ENCODE results near the gene IL17F. TPM values are rescaled to one million over a fixed set of nuclear protein-coding genes. Genes with fewer than 3 reads are reported as not detected.

The IL17F gene
- total RNA-seq, 1 donor from 2014 or later: not detected

DNA sequence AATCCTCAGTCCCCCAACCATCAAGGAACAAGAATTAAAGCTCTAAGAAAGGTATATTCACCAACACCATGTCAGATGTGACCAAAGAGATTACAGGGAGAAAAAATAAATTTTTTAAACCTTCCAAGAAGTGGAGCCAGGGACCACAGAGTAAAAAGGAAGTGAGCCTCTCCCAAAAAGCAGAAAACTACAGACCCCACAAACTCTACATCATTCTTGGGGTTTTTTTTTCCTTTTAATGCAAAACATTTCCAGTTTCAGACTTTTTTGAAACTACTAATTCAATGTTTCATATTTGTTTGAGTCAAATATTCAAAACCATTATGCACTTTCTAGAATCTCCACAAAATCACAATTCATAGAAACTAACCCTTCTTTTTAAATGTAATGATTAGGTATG is 6.8 kb upstream of the IL17F start:
- DNase-seq (ENCODE audit: extremely low spot score in 2 of 2): no peak
- Histone ChIP-seq H3K4me3 (no peak overlapping the region), H3K27me3 (no peaks in the 10 kb centered on the region), H3K36me3 (no peaks in the 10 kb centered on the region), H3K27ac (no peak overlapping the region), H3K4me1 (no peaks in the 10 kb centered on the region), H3K9me3 (no peaks in the 10 kb centered on the region)
- TF ChIP-seq, protein P1, sequence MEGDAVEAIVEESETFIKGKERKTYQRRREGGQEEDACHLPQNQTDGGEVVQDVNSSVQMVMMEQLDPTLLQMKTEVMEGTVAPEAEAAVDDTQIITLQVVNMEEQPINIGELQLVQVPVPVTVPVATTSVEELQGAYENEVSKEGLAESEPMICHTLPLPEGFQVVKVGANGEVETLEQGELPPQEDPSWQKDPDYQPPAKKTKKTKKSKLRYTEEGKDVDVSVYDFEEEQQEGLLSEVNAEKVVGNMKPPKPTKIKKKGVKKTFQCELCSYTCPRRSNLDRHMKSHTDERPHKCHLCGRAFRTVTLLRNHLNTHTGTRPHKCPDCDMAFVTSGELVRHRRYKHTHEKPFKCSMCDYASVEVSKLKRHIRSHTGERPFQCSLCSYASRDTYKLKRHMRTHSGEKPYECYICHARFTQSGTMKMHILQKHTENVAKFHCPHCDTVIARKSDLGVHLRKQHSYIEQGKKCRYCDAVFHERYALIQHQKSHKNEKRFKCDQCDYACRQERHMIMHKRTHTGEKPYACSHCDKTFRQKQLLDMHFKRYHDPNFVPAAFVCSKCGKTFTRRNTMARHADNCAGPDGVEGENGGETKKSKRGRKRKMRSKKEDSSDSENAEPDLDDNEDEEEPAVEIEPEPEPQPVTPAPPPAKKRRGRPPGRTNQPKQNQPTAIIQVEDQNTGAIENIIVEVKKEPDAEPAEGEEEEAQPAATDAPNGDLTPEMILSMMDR (IDR thresholded peaks at IDR 0.05): no peak
- TF ChIP-seq POLR2A (IDR thresholded peaks at IDR 0.05) (no peak), POLR2AphosphoS5 (IDR thresholded peaks at IDR 0.05; ENCODE audit: insufficient read depth in 1 of 2, low read depth in 1 of 2) (no peak)
- intact Hi-C loops (cut with DNase I): no loop called here

DNA sequence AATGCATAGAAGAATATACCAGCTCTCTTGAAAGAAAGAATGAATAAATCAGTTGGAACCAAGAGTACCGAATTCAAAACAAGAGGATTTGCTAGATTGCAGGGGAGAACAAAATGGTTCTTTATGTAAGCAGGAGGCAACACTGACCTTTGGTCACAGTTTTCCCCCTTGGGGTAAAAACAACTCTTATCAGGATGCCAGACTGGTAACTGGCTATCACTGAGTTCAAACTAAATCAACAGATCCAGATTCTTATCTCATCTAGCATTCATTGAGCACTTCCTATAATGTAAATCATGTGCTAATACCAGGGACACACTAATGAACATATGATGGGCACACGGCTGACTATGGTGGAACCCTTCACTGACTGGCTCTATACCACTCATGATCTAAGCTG is 4.8 kb upstream of the IL17F start:
- intact Hi-C loops (cut with DNase I): no loop called here
- DNase-seq (ENCODE audit: extremely low spot score in 2 of 2): no peak

DNA sequence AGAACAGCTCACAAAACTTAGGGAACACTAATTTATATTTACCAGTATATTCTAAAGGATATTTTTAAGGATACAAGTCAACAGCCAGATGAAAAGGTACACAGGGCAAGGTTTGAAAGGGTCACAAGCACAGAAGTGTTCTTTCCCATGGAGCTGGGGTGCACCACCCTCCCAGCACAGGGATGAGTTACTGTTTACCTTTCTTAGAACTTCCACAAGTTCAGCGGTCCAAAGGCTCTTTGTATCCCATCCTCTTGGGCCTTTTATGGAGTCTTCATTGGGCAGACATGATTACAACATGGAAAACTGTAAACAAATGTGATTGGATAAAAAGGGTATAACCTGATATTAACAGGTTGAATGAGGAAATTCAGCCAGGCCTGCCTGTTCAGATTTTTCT is 1.1 kb upstream of the IL17F start:
- intact Hi-C loops (cut with DNase I): no loop called here
- DNase-seq (ENCODE audit: extremely low spot score in 2 of 2): no peak
- no peaks in the 10 kb centered on the region for H3K27me3 ChIP-seq
- H3K36me3 ChIP-seq: no peaks in the 10 kb centered on the region
- no peak for TF ChIP-seq POLR2AphosphoS5 (IDR thresholded peaks at IDR 0.05; ENCODE audit: insufficient read depth in 1 of 2, low read depth in 1 of 2)
- TF ChIP-seq, protein P1 (IDR thresholded peaks at IDR 0.05): no peak
- no peak for TF ChIP-seq POLR2A (IDR thresholded peaks at IDR 0.05)
- H3K27ac ChIP-seq: no peak overlapping the region
- no peaks in the 10 kb centered on the region for H3K4me1 ChIP-seq
- H3K4me3 ChIP-seq: no peak overlapping the region
- H3K9me3 ChIP-seq: no peaks in the 10 kb centered on the region

More for the DNA sequence above, 4.8 kb upstream of the IL17F start:
- no peaks in the 10 kb centered on the region for H3K9me3 ChIP-seq
- H3K36me3 ChIP-seq: no peaks in the 10 kb centered on the region
- no peaks in the 10 kb centered on the region for H3K4me1 ChIP-seq
- no peak overlapping the region for H3K4me3 ChIP-seq
- H3K27me3 ChIP-seq: no peaks in the 10 kb centered on the region
- TF ChIP-seq POLR2A (IDR thresholded peaks at IDR 0.05) (no peak), POLR2AphosphoS5 (IDR thresholded peaks at IDR 0.05; ENCODE audit: insufficient read depth in 1 of 2, low read depth in 1 of 2) (no peak)
- TF ChIP-seq, protein P1 (IDR thresholded peaks at IDR 0.05): no peak
- no peak overlapping the region for H3K27ac ChIP-seq

DNA sequence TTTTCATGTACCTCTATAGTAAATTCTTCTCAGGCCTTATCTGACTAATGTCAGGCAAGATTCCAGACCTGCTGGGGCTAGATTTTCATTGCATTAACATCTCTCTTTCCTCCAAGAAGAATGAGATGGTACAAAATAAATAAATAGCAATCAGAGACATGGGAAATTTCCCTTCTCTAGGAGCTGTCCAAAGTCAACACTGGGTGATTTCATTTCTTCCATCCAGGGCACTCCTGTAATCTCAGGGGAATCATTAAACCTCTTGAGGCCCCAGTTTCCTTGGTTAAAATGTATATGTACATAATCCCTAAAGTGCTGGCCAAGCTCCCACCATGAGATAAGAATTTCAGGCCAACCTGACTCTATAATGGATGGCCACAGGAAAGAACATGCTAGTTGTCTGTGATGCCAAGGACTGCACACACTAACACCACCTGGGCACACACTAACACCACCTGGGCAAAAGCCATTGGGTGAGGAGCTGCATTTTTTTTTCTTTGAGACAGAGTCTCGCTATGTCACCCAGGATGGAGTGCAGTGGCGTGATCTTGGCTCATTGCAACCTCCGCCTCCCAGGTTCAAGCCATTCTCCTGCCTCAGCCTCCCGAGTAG is 912 bp downstream of the IL17F start:
- H3K4me3 ChIP-seq: no peak overlapping the region
- H3K9me3 ChIP-seq: no peaks in the 10 kb centered on the region
- TF ChIP-seq POLR2A (IDR thresholded peaks at IDR 0.05) (no peak), POLR2AphosphoS5 (IDR thresholded peaks at IDR 0.05; ENCODE audit: insufficient read depth in 1 of 2, low read depth in 1 of 2) (no peak)
- TF ChIP-seq, protein P1 (IDR thresholded peaks at IDR 0.05): no peak
- H3K27me3 ChIP-seq: no peaks in the 10 kb centered on the region
- H3K36me3 ChIP-seq: no peaks in the 10 kb centered on the region
- DNase-seq (ENCODE audit: extremely low spot score in 2 of 2): no peak
- intact Hi-C loops (cut with DNase I): no loop called here
- no peak overlapping the region for H3K27ac ChIP-seq
- no peaks in the 10 kb centered on the region for H3K4me1 ChIP-seq

DNA sequence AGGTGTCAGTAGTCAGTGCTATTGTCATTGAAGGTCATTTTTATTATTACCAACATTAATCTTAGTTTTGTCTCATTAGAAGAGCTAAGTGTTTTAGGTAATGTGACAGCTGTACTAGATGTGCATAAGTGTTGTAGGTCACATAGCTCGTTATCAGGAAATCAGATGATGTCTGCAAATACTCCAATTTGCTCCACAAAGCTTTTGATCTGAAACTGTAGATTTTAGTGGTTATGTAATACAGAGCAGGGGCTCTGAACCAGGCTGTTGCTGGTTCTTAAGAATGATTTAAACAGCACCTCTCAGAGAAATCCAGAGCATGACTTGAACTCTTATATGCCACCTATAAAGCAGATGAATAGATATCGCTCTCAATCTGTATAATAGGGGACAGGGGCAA is 2.5 kb downstream of the IL17F start:
- Histone ChIP-seq H3K9me3 (no peaks in the 10 kb centered on the region), H3K4me3 (no peak overlapping the region), H3K36me3 (no peaks in the 10 kb centered on the region), H3K4me1 (no peaks in the 10 kb centered on the region), H3K27me3 (no peaks in the 10 kb centered on the region), H3K27ac (no peak overlapping the region)
- intact Hi-C loops (cut with DNase I): no loop called here
- TF ChIP-seq, protein P1 (IDR thresholded peaks at IDR 0.05): no peak
- no peak for TF ChIP-seq POLR2AphosphoS5 (IDR thresholded peaks at IDR 0.05; ENCODE audit: insufficient read depth in 1 of 2, low read depth in 1 of 2)
- no peak for TF ChIP-seq POLR2A (IDR thresholded peaks at IDR 0.05)
- no peak for DNase-seq (ENCODE audit: extremely low spot score in 2 of 2)
